CD4-positive, alpha-beta T cell (primary cell): ENCODE results near the gene AGBL4. TPM values are rescaled to one million over a fixed set of nuclear protein-coding genes. Genes with fewer than 3 reads are reported as not detected.

Experiments
- ATAC-seq: fragments of 200-7000 bp; cut with Tn5 transposase; one replicate; pipeline ENCODE4 v1.10.0; 2022; ENCODE audit warnings: mild to moderate bottlenecking; ENCODE audit not compliant: poor library complexity
- CTCF ChIA-PET: fragments of 350-600 bp; sonication (Branson Sonifier 250); formaldehyde crosslinking; loops from one replicate; lab custom pipeline; 2021; ENCODE audit warnings: antibody characterized with exemption, inconsistent platforms; lab: Charles Lee
- POLR2A ChIA-PET: fragments of 350-600 bp; sonication (Branson Sonifier 250); formaldehyde crosslinking; loops from one replicate; lab custom pipeline; 2021; ENCODE audit warnings: antibody characterized with exemption, inconsistent platforms; lab: Charles Lee
- DNase-seq, 14 experiments: peaks; one replicate each; pipeline ENCODE4 v3.0.0-alpha.2; 2013 to 2020; ENCODE audit warnings: mixed read lengths in 2 of 14
- H3K27ac ChIP-seq, 2 donors: one replicate each; pipeline versions ENCODE4 v1.5.1 to v1.7.0; 2013; ENCODE audit warnings: low read length in 2 of 2, low read depth in 1 of 2, mild to moderate bottlenecking in 1 of 2
- H3K27me3 ChIP-seq, 2 experiments: 1 replicate in 1 of 2; 2 replicates in 1 of 2; pipeline versions ENCODE4 v1.6.1 to v1.7.0; 2013; ENCODE audit warnings: low read length in 2 of 2, control low read depth in 1 of 2, mild to moderate bottlenecking in 1 of 2, moderate library complexity in 1 of 2; ENCODE audit not compliant: insufficient read depth in 2 of 2, control insufficient read depth in 1 of 2
- H3K36me3 ChIP-seq: one replicate; pipeline ENCODE4 v1.6.1; 2013; ENCODE audit warnings: low read length, control low read depth; ENCODE audit not compliant: insufficient read depth
- H3K4me1 ChIP-seq: one replicate; pipeline ENCODE4 v1.6.1; 2013; ENCODE audit warnings: low read length, control low read depth; ENCODE audit not compliant: insufficient read depth
- H3K4me3 ChIP-seq: one replicate; pipeline ENCODE4 v1.5.1; 2013; ENCODE audit warnings: mild to moderate bottlenecking, low read length, moderate library complexity
- H3K9me3 ChIP-seq, 2 experiments: 1 replicate in 1 of 2; 2 replicates in 1 of 2; pipeline versions ENCODE4 v1.6.1 to v1.7.0; 2013; ENCODE audit warnings: low read length in 2 of 2, mild to moderate bottlenecking in 2 of 2, control low read depth in 1 of 2, moderate library complexity in 1 of 2; ENCODE audit not compliant: control insufficient read depth in 1 of 2, insufficient read depth in 1 of 2
- H3K27ac Mint-ChIP-seq: one replicate; pipeline ENCODE4 v1.8.0; 2020; ENCODE audit warnings: mixed read lengths
- H3K27me3 Mint-ChIP-seq: one replicate; pipeline ENCODE4 v1.8.0; 2021; ENCODE audit warnings: mixed read lengths
- H3K36me3 Mint-ChIP-seq: one replicate; pipeline ENCODE4 v1.8.0; 2021; ENCODE audit warnings: low read depth, mixed read lengths
- H3K4me1 Mint-ChIP-seq: one replicate; pipeline ENCODE4 v1.8.0; 2021; ENCODE audit warnings: low read depth, mixed read lengths
- H3K4me3 Mint-ChIP-seq: one replicate; pipeline ENCODE4 v1.8.0; 2020; ENCODE audit warnings: mild to moderate bottlenecking, mixed read lengths
- H3K9me3 Mint-ChIP-seq: one replicate; pipeline ENCODE4 v1.8.0; 2020; ENCODE audit warnings: mixed read lengths
- intact Hi-C, 2 experiments: fragments of 100-400 bp; cut with DNase I in 1 of 2; cut with micrococcal nuclease in 1 of 2; formaldehyde crosslinking; loops; one replicate each; pipeline versions ENCODE4 v1.15.1 to v1.9.0; 2023 to 2025; cut with DNase I, micrococcal nuclease
- total RNA-seq, 174 experiments: library from RNA in 2 of 174; stranded (reverse) in 2 of 174; gene quantifications; one replicate each; pipeline ENCODE4 v1.2.3 and lab custom pipeline; 2021 to 2026
- TF ChIP-seq, protein P1 (sequence below): fragments of 200-600 bp; IDR thresholded peaks from one replicate; pipeline ENCODE4 v1.8.0; 2022; ENCODE audit warnings: antibody characterized with exemption, mild to moderate bottlenecking

Gene AGBL4
- total RNA-seq, 2 experiments from 2014 or later, result 0.11 TPM; not detected in 1

DNA sequence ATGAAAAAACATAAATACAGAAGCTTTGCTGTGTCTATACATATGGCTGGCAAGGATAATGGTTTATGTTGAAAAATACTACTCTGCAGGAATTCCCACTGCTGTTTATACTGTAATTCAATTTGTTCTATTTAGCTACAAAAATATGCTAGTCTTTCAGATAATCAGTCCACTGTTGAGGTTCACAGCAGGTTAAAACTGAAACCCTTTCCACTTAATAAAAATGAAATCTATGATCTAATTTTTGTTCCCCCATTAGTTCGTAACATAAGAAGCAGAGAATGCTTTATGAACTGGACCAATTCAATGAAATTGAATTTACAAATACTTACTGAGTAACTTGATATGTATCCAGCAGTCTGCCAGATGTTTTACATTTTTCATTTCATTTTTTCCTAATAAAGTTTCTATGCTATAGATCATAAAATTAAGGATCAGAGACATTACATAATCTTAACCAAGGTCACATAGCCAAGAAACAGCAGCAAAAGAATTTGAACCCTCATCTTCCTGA is 887.0 kb downstream of the AGBL4 start:
- no peak overlapping the region for H3K27ac ChIP-seq
- H3K27me3 ChIP-seq, result no peaks in the 10 kb centered on the region
- ATAC-seq (no peak), DNase-seq (no peak)
- peaks cover 9% of the 10 kb centered on the region for H3K9me3 Mint-ChIP-seq
- TF ChIP-seq, protein P1, sequence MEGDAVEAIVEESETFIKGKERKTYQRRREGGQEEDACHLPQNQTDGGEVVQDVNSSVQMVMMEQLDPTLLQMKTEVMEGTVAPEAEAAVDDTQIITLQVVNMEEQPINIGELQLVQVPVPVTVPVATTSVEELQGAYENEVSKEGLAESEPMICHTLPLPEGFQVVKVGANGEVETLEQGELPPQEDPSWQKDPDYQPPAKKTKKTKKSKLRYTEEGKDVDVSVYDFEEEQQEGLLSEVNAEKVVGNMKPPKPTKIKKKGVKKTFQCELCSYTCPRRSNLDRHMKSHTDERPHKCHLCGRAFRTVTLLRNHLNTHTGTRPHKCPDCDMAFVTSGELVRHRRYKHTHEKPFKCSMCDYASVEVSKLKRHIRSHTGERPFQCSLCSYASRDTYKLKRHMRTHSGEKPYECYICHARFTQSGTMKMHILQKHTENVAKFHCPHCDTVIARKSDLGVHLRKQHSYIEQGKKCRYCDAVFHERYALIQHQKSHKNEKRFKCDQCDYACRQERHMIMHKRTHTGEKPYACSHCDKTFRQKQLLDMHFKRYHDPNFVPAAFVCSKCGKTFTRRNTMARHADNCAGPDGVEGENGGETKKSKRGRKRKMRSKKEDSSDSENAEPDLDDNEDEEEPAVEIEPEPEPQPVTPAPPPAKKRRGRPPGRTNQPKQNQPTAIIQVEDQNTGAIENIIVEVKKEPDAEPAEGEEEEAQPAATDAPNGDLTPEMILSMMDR, result no peak
- intact Hi-C loops, result no loop called here
- H3K4me1 Mint-ChIP-seq, result no peaks in the 10 kb centered on the region
- no peaks in the 10 kb centered on the region for H3K36me3 ChIP-seq
- no peak overlapping the region for H3K4me3 Mint-ChIP-seq
- H3K9me3 ChIP-seq, result no peaks in the 10 kb centered on the region
- H3K27ac Mint-ChIP-seq, result no peak overlapping the region
- H3K36me3 Mint-ChIP-seq, result no peaks in the 10 kb centered on the region
- H3K27me3 Mint-ChIP-seq, result no peaks in the 10 kb centered on the region
- POLR2A ChIA-PET, result no interaction called here
- no peak overlapping the region for H3K4me3 ChIP-seq
- H3K4me1 ChIP-seq, result no peaks in the 10 kb centered on the region
- CTCF ChIA-PET, result no interaction called here

DNA sequence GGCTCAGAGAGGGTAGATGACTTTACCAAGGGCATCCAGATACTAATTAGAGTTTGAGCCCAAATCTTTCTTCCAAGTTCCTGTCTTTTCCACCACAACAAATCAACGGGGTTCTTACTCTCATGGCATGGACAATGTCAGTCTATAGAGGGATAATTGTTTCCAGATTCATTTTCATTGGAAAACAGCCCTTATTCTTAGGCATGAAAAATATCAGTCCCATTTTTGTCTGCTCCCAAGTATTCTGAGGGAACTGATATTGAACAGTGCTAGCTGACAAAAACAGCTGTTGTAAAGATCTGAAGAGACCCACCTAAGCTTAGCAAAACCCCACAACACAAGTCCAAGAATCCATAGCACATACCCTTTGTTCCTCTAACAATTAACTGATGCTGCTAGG is 898.0 kb downstream of the AGBL4 start:
- Mint-ChIP-seq H3K9me3 (peaks cover 7% of the 10 kb centered on the region), H3K4me3 (no peak overlapping the region), H3K36me3 (no peaks in the 10 kb centered on the region), H3K27me3 (no peaks in the 10 kb centered on the region), H3K4me1 (no peaks in the 10 kb centered on the region), H3K27ac (no peak overlapping the region)
- no peaks in the 10 kb centered on the region for H3K36me3 ChIP-seq
- no peak for ATAC-seq
- H3K9me3 ChIP-seq, result peaks cover 0 to 11% of the 10 kb centered on the region in 2 experiments
- no peaks in the 10 kb centered on the region for H3K4me1 ChIP-seq
- CTCF ChIA-PET, result no interaction called here
- POLR2A ChIA-PET, result no interaction called here
- no peak overlapping the region for H3K4me3 ChIP-seq
- no peak overlapping the region for H3K27ac ChIP-seq
- TF ChIP-seq, protein P1, result no peak
- no peak for DNase-seq
- intact Hi-C loops, result no loop called here
- H3K27me3 ChIP-seq, result no peaks in the 10 kb centered on the region

DNA sequence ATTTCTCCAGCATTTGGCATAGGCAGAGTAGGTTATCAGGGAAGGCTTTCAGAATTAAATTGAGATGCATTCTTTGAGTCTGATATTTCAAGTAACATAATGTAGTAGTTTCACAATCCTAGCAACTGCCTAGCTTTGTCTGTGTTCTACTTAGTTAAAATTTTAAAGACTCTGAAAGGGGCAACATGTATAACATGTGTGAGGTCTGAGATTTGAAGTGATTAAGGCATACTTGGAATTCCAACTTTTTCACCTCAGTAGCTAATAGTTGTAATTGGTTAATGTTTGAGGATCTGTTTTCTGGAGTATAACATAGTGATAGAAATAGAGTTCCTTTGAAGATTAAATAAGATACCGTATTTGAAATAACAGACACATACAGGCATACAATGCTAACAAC is 911.8 kb downstream of the AGBL4 start:
- ChIA-PET CTCF (no interaction called here), POLR2A (no interaction called here)
- H3K27me3 Mint-ChIP-seq, result no peaks in the 10 kb centered on the region
- DNase-seq (no peak), ATAC-seq (no peak)
- no peaks in the 10 kb centered on the region for H3K4me1 ChIP-seq
- no peak overlapping the region for H3K27ac Mint-ChIP-seq
- H3K36me3 ChIP-seq, result no peaks in the 10 kb centered on the region
- H3K9me3 ChIP-seq, result no peaks in the 10 kb centered on the region
- no peak overlapping the region for H3K4me3 Mint-ChIP-seq
- intact Hi-C loops, result no loop called here
- no peaks in the 10 kb centered on the region for H3K9me3 Mint-ChIP-seq
- no peaks in the 10 kb centered on the region for H3K27me3 ChIP-seq
- no peak overlapping the region for H3K4me3 ChIP-seq
- TF ChIP-seq, protein P1, result no peak
- H3K4me1 Mint-ChIP-seq, result no peaks in the 10 kb centered on the region
- H3K27ac ChIP-seq, result no peak overlapping the region
- no peaks in the 10 kb centered on the region for H3K36me3 Mint-ChIP-seq
